ENCODE results near the gene TMEM86A. TPM values are rescaled to one million over a fixed set of nuclear protein-coding genes. Genes with fewer than 3 reads are reported as not detected.
"Not testable (repeated sequence)": the region's sequence is repeated elsewhere in the genome, so short reads cannot be mapped to it uniquely, and the experiment has no call there.

TMEM86A gene
- total RNA-seq, 2 donors from 2014 or later, result 6.2 to 6.9 TPM

- H3K9me3 ChIP-seq (ENCODE audit: control insufficient read depth, low read length), result no peaks in the 10 kb centered on the region
- Mint-ChIP-seq H3K9me3 (no peaks in the 10 kb centered on the region), H3K4me3 (no peak overlapping the region), H3K36me3 (ENCODE audit: low read depth) (no peaks in the 10 kb centered on the region), H3K4me1 (no peaks in the 10 kb centered on the region), H3K27me3 (ENCODE audit: insufficient read depth) (no peaks in the 10 kb centered on the region), H3K27ac (no peak overlapping the region)
- DNase-seq, result no peak
- H3K27ac ChIP-seq (ENCODE audit: low read depth, low read length), result no peak overlapping the region
- H3K27me3 ChIP-seq (ENCODE audit: control insufficient read depth, insufficient read depth, low read length, poor library complexity, severe bottlenecking), result no peaks in the 10 kb centered on the region
- no peaks in the 10 kb centered on the region for H3K4me1 ChIP-seq (ENCODE audit: control insufficient read depth, insufficient read depth, low read length)
- no peak overlapping the region for H3K4me3 ChIP-seq (ENCODE audit: low read length)
- TF ChIP-seq CTCF (conservative IDR thresholded peaks at IDR 0.05), result no peak
- no peaks in the 10 kb centered on the region for H3K36me3 ChIP-seq (ENCODE audit: control insufficient read depth, insufficient read depth, low read length)
- 93 to 100% methylated on average over 2 to 3 of the region's 3 CpGs for WGBS, 2 experiments (ENCODE audit: insufficient coverage in 1 of 2, insufficient read length in 1 of 2)
- H3K9ac ChIP-seq (ENCODE audit: extremely low read depth, low read length, poor library complexity, severe bottlenecking), result no peak overlapping the region
Measured at GRCh38 chr11:18677560-18677959, 21.0 kb upstream of the TMEM86A start.

- not testable (repeated sequence) for DNase-seq; H3K27ac ChIP-seq (ENCODE audit: low read depth, low read length); H3K9ac ChIP-seq (ENCODE audit: extremely low read depth, low read length, poor library complexity, severe bottlenecking); H3K36me3 Mint-ChIP-seq (ENCODE audit: low read depth); H3K27me3 ChIP-seq (ENCODE audit: control insufficient read depth, insufficient read depth, low read length, poor library complexity, severe bottlenecking); H3K4me3 Mint-ChIP-seq; H3K4me3 ChIP-seq (ENCODE audit: low read length); H3K27ac Mint-ChIP-seq; H3K9me3 ChIP-seq (ENCODE audit: control insufficient read depth, low read length); H3K36me3 ChIP-seq (ENCODE audit: control insufficient read depth, insufficient read depth, low read length); H3K27me3 Mint-ChIP-seq (ENCODE audit: insufficient read depth); H3K4me1 ChIP-seq (ENCODE audit: control insufficient read depth, insufficient read depth, low read length); H3K9me3 Mint-ChIP-seq
- peaks cover 14% of the 10 kb centered on the region for H3K4me1 Mint-ChIP-seq
- WGBS, 2 experiments (ENCODE audit: insufficient coverage in 1 of 2, insufficient read length in 1 of 2), result 100% methylated on average over 1 of the region's 1 CpG
Measured at GRCh38 chr11:18681949-18682348, 16.6 kb upstream of the TMEM86A start.

- TF ChIP-seq CTCF (conservative IDR thresholded peaks at IDR 0.05), result no peak
- H3K27me3 ChIP-seq (ENCODE audit: control insufficient read depth, insufficient read depth, low read length, poor library complexity, severe bottlenecking), result no peaks in the 10 kb centered on the region
- WGBS, 2 experiments (ENCODE audit: insufficient coverage in 1 of 2, insufficient read length in 1 of 2), result 88 to 90% methylated on average over 2 of the region's 3 CpGs
Measured at GRCh38 chr11:18682466-18682865, 16.1 kb upstream of the TMEM86A start.

GRCh38 chr11:18684267-18684666 is 14.3 kb upstream of the TMEM86A start:
- TF ChIP-seq CTCF (conservative IDR thresholded peaks at IDR 0.05), result no peak
- Mint-ChIP-seq H3K9me3 (no peaks in the 10 kb centered on the region), H3K4me1 (peaks cover 14% of the 10 kb centered on the region), H3K4me3 (no peak overlapping the region), H3K27me3 (ENCODE audit: insufficient read depth) (no peaks in the 10 kb centered on the region), H3K36me3 (ENCODE audit: low read depth) (no peaks in the 10 kb centered on the region), H3K27ac (no peak overlapping the region)
- Histone ChIP-seq H3K27me3 (ENCODE audit: control insufficient read depth, insufficient read depth, low read length, poor library complexity, severe bottlenecking) (no peaks in the 10 kb centered on the region), H3K9ac (ENCODE audit: extremely low read depth, low read length, poor library complexity, severe bottlenecking) (no peak overlapping the region), H3K9me3 (ENCODE audit: control insufficient read depth, low read length) (no peaks in the 10 kb centered on the region), H3K4me1 (ENCODE audit: control insufficient read depth, insufficient read depth, low read length) (peaks cover 8% of the 10 kb centered on the region), H3K4me3 (ENCODE audit: low read length) (no peak overlapping the region), H3K36me3 (ENCODE audit: control insufficient read depth, insufficient read depth, low read length) (no peaks in the 10 kb centered on the region), H3K27ac (ENCODE audit: low read depth, low read length) (no peak overlapping the region)
- 81 to 92% methylated on average over 1 of the region's 1 CpG for WGBS, 2 experiments (ENCODE audit: insufficient coverage in 1 of 2, insufficient read length in 1 of 2)
- DNase-seq, result no peak

More at GRCh38 chr11:18682466-18682865, 16.1 kb upstream of the TMEM86A start:
- Histone ChIP-seq H3K9ac (ENCODE audit: extremely low read depth, low read length, poor library complexity, severe bottlenecking) (no peak overlapping the region), H3K4me1 (ENCODE audit: control insufficient read depth, insufficient read depth, low read length) (peaks cover 8% of the 10 kb centered on the region), H3K4me3 (ENCODE audit: low read length) (no peak overlapping the region), H3K9me3 (ENCODE audit: control insufficient read depth, low read length) (no peaks in the 10 kb centered on the region), H3K36me3 (ENCODE audit: control insufficient read depth, insufficient read depth, low read length) (no peaks in the 10 kb centered on the region), H3K27ac (ENCODE audit: low read depth, low read length) (no peak overlapping the region)
- H3K4me3 Mint-ChIP-seq, result no peak overlapping the region
- no peaks in the 10 kb centered on the region for H3K36me3 Mint-ChIP-seq (ENCODE audit: low read depth)
- DNase-seq, result no peak
- H3K27me3 Mint-ChIP-seq (ENCODE audit: insufficient read depth), result no peaks in the 10 kb centered on the region
- no peaks in the 10 kb centered on the region for H3K9me3 Mint-ChIP-seq
- H3K4me1 Mint-ChIP-seq, result peaks cover 14% of the 10 kb centered on the region
- no peak overlapping the region for H3K27ac Mint-ChIP-seq

GRCh38 chr11:18691467-18692140 is 7.0 kb upstream of the TMEM86A start:
- H3K27ac Mint-ChIP-seq; H3K27me3 ChIP-seq (ENCODE audit: control insufficient read depth, insufficient read depth, low read length, poor library complexity, severe bottlenecking); H3K4me3 Mint-ChIP-seq; H3K9me3 Mint-ChIP-seq; H3K27me3 Mint-ChIP-seq (ENCODE audit: insufficient read depth); H3K4me1 ChIP-seq (ENCODE audit: control insufficient read depth, insufficient read depth, low read length); H3K36me3 Mint-ChIP-seq (ENCODE audit: low read depth); DNase-seq; H3K4me3 ChIP-seq (ENCODE audit: low read length); H3K27ac ChIP-seq (ENCODE audit: low read depth, low read length); H3K9ac ChIP-seq (ENCODE audit: extremely low read depth, low read length, poor library complexity, severe bottlenecking); H3K36me3 ChIP-seq (ENCODE audit: control insufficient read depth, insufficient read depth, low read length); H3K4me1 Mint-ChIP-seq; H3K9me3 ChIP-seq (ENCODE audit: control insufficient read depth, low read length): not testable (repeated sequence)
- WGBS, 2 experiments (ENCODE audit: insufficient coverage in 1 of 2, insufficient read length in 1 of 2), result 79 to 83% methylated on average over 2 of the region's 4 CpGs

All from endodermal cell (in vitro differentiated cells).